ENCODE results near the gene ARSK.

- no peak for TF ChIP-seq CTCF (tag by site-specific recombination; IDR thresholded peaks at IDR 0.05)
- no peak for TF ChIP-seq ZBTB1 (tag by site-specific recombination; IDR thresholded peaks at IDR 0.05)
- no peak for TF ChIP-seq ZNF391 (tag by site-specific recombination; IDR thresholded peaks at IDR 0.05; ENCODE audit: borderline replicate concordance, low read depth)
- no peak for TF ChIP-seq ZXDB (tag by site-specific recombination; IDR thresholded peaks at IDR 0.05)
- no peak for TF ChIP-seq ZNF610 (tag by site-specific recombination; IDR thresholded peaks at IDR 0.05; ENCODE audit: borderline replicate concordance)
- TF ChIP-seq ZNF138 (tag by site-specific recombination; IDR thresholded peaks at IDR 0.05; ENCODE audit: borderline replicate concordance), result no peak
- TF ChIP-seq PRDM1 (tag by site-specific recombination; IDR thresholded peaks at IDR 0.05), result no peak
- TF ChIP-seq REST (tag by site-specific recombination; IDR thresholded peaks at IDR 0.05), result no peak
- TF ChIP-seq ZFP37 (tag by site-specific recombination; IDR thresholded peaks at IDR 0.05), result no peak
- TF ChIP-seq HIC1 (tag by site-specific recombination; IDR thresholded peaks at IDR 0.05), result no peak
- TF ChIP-seq TCF7L2 (IDR thresholded peaks at IDR 0.05; ENCODE audit: borderline replicate concordance, low read depth, low read length), result no peak
- no peak for TF ChIP-seq ZNF398 (tag by site-specific recombination; IDR thresholded peaks at IDR 0.05)
These were observed 40.5 kb downstream of the ARSK start for GRCh38 chr5:95595289-95595931.

Data from HEK293 (cell line).